HT-29 (cell line): ENCODE results near the gene MTRFR. TPM values are rescaled to one million over a fixed set of nuclear protein-coding genes. Genes with fewer than 3 reads are reported as not detected.
"Not testable (repeated sequence)": the region's sequence is repeated elsewhere in the genome, so short reads cannot be mapped to it uniquely, and the experiment has no call there.

Experiments
- DNase-seq: peaks from one replicate; pipeline ENCODE4 v3.0.0-alpha.2; 2015; ENCODE audit warnings: low spot score
- total RNA-seq: library from RNA; depleted of rRNA; stranded (reverse); fragments of >200 nt; shearing (Covaris generic); gene quantifications from 2 replicates; pipeline ENCODE4 v1.2.3, GENCODE V29; 2014

The MTRFR gene
- total RNA-seq, 1 experiment from 2014 or later: 11.8 TPM

DNA sequence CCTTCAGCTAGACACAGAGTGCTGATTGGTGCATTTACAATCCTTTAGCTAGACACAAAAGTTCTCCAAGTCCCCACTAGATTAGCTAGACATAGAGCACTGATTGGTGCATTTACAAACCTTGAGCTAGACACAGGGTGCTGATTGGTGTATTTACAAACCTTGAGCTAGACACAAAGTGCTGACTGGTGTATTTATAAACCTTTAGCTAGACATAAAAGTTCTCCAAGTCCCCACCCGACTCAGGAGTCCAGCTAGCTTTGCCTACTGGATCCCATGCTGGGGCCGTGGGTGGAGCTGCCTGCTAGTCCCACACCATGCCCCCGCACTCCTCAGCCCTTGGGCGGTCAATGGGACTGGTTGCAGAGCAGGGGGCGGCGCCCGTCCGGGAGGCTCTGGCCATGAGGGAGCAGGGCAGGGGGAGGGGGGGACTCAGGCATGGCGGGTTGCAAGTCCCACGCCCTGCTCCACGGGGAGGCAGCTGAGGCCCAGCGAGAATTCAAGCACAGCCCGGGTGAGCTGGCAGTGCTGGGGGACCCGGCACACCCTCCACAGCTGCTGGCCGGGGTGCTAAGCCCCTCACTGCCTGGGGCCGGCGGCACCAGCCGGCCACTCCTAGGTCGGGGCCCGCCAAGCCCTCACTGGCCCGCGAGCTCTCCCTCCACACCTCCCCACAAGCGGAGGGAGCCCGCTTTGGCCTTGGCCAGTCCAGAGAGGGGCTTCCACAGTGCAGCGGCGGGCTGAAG lies 15.9 kb downstream of the MTRFR start:
- DNase-seq: not testable (repeated sequence)

DNA sequence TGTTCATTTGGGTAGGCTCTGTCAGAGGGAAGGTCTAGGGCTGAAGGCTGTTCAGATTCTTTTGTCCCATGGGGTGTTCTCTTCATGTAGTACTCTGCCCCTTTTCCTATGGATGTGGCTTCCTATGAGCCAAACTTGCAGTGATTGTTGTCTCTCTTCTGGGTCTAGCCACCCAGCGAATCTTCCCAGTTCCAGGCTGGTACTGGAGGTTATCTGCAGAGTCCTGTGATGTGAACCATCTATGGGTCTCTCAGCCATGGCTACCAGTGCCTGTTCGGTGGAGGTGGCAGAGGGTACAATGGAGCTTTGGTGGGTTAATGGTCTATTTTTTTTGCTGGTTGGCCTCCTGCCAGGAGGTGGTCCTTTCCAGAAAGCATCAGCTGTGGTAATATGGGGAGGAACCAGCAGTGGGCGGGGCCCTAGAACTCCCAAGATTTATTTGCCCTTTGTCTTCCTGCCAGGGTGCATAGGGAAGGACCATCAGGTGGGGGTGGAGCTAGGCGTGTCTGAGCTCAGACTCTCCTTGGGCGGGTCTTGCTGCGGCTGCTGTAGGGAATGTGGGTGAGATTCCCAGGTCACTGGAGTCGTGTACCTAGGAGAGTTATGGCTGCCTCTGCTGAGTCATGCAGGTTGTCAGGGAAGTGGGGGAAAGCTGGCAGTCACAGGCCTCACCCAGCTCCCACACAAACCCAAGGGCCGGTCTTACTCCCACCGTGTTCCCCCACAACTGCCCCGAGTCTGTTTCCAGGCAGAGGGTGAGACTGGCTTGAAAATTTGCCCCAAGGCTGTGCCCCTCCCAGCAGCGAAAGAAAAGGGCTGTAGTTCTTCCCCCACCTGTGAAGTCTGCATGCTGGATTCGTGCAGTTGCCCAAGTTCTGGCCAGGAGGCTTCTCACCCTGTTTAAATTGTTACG lies 17.5 kb downstream of the MTRFR start:
- DNase-seq: peak; percentile 95

DNA sequence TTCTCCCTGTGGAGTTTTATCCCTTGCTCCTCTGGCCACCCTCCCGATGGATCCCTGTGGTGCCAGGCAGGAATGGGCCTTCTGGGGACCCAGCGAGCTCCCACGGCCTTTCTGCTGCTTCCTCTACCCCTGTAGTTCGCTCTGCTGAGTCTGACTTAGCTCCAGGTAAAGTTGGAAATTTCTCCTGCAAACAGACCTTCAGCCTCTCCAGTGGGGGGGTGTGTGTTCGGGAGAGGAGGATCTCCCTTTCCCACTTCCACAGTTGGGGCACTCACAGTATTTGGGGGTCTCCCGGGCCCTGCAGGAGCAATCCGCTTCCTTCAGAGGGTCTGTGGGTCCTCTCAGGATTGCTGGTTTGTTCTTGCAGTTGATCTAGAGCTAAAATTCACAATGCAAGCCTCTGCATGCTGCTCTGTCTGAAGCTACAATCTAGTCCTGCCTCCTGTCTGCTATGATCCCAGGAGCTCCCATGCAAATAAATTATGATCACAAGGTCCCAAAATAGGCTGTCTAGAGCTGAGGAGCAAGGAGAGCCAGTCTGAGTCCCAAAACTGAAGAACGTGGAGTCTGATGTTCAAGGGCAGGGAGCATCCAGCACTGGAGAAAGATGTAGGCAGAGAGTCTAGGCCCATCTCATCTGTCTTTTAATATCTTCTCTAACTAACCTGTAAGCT lies 18.3 kb downstream of the MTRFR start:
- no peak for DNase-seq

DNA sequence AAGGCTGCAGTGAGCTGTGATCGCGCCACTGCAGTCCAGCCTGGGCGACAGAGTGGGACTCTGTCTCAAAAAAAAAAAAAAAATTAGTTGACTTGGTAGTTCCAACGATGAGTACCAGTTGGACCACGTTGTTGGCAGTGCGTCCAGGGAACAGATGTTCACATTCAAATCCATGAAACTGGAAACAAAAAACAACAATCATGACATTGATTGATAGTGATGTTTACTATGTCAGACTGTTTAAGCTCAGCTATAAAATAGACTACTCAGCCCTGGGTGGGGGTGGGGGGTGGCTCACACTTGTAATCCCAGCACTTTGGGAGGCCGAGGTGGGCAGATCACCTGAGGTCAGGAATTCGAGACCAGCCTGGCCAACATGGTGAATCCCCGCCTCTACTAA lies 19.1 kb downstream of the MTRFR start:
- DNase-seq: not testable (repeated sequence)

DNA sequence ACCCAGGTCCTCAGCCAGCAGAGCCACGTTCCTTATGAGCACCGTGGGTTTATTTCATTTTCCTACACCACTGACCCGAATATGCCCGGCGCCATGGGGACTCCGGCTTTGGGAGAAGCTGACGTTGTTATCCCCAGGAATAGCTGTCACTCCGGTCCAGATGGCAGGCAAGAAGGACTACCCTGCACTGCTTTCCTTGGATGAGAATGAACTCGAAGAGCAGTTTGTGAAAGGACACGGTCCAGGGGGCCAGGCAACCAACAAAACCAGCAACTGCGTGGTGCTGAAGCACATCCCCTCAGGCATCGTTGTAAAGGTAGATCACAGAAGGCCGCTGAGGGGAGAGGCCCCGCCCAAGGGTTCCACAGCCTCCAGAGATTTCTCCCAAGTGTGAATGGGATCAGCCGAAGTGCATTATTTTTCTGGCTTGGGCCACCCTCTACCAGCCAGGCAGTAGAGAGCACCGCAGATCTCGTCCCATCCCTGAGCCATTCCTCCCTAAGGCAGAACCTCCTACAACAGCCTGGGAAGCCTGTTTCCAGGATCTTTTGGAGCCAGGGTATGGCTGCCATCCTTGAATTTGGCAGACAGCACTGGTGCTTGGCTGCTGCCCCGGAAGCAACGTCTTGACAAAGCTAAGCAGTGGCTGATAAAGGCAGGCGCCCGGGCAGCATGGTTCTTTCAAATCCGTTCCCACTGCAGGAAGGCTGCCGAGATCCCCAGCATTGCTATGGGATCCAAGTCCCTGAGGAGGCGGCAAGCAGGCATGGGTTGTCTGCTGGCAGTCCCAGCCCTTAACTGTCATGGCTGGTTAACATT lies 20.6 kb downstream of the MTRFR start:
- no peak for DNase-seq

- DNase-seq: no peak
Observed at GRCh38 chr12:123254853-123255446, 21.7 kb downstream of the MTRFR start.

DNA sequence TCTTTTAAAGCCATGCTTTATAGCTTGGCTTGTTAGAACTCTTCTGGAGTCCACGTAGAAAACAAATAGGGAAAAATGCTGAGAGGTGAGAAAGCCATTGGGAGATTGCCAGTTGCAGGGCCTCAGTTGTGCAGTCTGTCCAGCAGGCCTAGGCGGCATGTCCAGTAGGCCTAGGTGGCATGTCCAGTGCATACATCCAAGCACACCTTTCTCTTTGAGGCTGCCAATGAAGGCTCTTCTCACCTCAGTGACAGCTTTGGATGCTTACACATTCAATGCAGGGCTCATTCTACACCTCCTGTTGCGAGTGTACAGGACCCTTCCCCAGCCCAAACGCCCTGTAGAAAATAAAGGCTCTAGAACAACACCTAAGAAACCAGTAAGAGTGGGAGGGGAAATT lies 25.4 kb downstream of the MTRFR start:
- DNase-seq: no peak

- DNase-seq: no peak
Observed at GRCh38 chr12:123260081-123260480, 26.8 kb downstream of the MTRFR start.

DNA sequence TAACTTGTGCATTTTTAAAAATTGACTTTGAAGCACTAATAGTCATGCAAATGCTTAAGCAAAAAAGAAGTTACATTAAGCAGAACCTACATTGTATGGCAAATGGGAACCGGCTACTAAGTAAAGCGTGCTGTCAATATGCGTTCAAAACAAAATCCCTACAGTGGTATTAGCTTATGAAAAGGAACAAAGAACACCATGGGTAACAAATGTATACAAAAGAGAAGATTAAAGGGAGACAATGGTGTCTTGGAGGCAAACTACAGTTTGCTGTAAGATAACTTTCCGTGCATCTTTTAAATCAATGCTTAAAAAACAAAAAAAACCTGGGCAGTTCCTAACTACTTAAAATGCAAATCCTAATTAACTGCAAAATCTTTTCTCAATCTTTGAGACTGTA lies 28.0 kb downstream of the MTRFR start:
- DNase-seq: no peak

DNA sequence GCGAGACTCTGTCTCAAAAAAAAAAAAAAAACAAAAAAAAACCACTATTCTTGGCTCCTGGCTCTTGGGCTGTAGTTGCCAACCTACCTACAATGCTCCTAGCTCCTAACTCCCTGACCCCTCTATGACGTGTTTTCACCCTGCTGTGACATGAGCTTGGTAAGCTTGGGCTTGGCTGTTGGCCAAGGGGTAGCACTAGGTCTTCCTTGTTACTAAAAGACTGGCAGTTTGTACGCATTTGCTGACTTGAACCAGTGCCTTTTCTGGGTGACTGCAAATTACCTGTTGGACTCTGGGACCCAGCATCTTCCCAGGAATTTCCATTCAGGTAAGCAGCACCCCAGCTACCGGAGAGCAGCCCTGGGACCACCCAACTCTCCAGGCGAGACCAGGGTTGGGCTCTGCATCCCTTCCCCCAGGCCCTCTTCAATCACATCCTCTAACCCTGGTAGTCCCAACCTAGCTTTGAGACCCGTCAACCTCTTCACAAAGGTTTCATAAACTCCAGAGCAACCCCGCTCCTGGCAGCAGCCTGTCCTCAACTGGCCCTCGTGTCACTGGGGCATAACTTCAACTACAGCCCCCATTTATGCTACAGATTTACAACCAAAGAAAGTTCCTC lies 30.1 kb downstream of the MTRFR start:
- DNase-seq: no peak

DNA sequence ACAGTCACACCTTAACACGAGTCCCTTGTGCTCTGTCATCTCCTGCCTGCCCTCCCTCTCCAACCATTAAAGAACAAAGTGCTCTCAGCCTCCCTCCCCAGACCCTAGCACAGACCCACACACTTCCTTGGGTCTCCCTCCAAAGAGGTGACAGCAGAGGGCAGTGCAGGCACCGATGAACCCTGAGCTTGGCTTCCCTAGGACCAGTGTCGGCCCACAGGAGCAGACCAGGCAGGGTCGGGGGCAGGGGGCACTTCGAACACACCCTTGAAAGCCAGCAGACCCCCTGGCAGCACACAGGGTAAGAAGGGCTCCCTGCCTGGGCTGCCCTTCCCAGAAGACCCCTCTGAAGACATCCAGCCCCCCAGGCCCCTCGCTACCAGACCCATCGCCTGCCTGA lies 31.4 kb downstream of the MTRFR start:
- no peak for DNase-seq

- no peak for DNase-seq
Observed at GRCh38 chr12:123265851-123266678, 32.8 kb downstream of the MTRFR start.

DNA sequence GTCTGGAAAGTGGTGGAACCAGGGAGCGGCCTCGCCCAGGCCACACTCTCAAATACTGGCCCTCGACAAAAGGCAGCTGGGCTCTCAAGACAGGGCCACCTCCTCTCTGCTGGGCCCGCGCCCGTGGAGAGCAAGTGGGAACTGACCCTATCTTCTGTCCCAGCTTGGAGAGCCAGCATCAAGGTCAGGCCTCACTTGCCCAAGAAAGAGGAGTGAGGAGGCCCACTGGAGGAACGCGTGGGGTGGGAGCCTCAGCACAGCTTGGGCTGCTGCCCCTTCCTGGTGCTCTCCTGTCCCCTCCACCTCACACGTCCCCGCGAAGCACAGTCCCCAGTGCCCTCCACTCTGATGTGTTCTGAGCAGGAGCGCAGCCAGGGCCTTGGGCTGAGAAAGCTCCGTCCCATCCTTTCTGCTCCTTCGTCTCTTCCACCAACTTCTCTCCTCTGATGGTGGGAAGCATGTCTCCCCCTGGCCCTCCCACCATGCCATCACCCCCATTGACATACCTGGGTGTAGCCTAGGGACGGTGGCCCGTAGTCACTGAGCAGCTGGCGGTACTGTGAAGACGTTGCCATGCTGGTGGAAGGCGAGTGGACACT lies 33.5 kb downstream of the MTRFR start:
- no peak for DNase-seq

DNA sequence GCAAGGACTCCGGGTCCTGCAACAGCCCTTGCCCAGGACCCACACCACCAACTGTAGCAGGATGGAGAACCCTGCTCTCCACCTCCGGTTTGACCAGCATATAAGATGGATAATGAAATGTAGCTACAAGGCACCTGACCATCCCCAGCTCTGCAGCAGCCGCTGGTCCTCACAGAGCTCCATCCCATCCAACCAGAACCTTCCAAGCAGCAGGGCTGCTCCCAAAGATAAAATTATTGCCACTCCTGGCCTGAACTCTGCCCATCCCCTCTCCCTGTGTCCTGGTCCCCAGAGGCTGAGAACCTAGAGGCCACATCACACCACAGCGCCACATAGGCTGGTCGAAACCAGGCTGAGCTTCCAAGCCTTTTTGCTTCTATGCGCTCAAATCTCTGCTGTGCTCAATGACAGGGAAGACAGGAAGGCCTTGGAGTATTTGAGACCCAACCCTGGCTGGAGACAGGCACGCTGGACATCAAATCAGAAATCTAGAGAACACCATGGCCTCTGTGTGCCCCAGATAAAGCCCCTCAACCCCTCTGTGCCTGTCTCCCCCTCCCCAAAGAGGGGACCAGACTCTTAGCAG lies 34.2 kb downstream of the MTRFR start:
- no peak for DNase-seq

GRCh38 chr12:123267991-123268843 lies 35.0 kb downstream of the MTRFR start:
- DNase-seq: no peak

DNA sequence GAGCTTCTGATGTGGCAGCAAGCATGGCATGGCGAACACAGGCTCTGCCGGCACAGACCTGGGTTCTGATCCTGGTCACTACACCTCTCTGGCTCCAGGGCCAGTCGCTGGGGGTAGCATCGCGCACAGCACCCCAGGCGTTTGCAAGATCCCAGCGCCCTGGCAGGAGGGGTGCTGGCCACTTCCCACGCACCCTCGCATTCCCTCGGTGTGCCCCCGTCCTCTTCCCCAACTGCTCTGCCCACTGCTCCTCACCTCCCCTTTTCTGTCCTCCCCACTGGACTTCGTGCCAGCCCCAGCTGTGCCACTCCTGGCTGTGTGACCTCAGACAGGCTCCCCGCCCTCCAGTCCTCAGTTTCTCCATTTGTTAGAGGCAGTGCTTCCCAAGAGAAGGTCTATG lies 35.6 kb downstream of the MTRFR start:
- no peak for DNase-seq

- no peak for DNase-seq
Observed at GRCh38 chr12:123269395-123269892, 36.2 kb downstream of the MTRFR start.

DNA sequence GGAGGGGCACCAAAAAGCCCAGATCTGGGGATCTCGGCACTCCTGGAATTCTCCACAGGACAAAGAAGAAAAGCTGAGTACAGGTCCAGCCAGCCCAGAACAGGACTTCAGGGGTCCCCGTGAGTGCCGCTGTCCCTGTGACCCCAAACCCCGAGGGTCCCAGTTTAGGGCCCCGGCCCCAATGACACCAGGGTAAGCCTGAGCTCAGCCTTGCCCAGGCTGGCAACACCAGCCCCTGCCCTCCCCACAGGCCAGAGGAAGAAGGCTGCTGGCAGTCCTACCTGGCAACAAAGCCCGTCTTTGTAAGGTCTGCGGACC lies 36.6 kb downstream of the MTRFR start:
- no peak for DNase-seq
